ENCODE measurements around the gene TMEM181.

GRCh38 chr6:158558415-158559306, 1.2 kb upstream of the TMEM181 start:
- TF ChIP-seq CTCF (IDR thresholded peaks at IDR 0.05) (no peak), POLR2AphosphoS5 (IDR thresholded peaks at IDR 0.05) (no peak)

Measured in breast epithelium (tissue), 3 donors.